Chondrocyte (in vitro differentiated cells): ENCODE data around the gene PLCH1. TPM values are rescaled to one million over a fixed set of nuclear protein-coding genes. Genes with fewer than 3 reads are reported as not detected.
A peak's percentile ranks its signal among the peaks of the same experiment; 100 is the strongest.

Experiments used
- DNase-seq: peaks from one replicate; pipeline ENCODE4 v3.0.0; 2021; ENCODE audit warnings: mixed read lengths, low spot score
- H3K27ac Mint-ChIP-seq: one replicate; pipeline ENCODE4 v1.8.0; 2021; ENCODE audit warnings: mild to moderate bottlenecking, moderate library complexity, mixed read lengths; ENCODE audit not compliant: unreplicated experiment
- H3K27me3 Mint-ChIP-seq: 2 replicates; pipeline ENCODE4 v1.8.0; 2021; ENCODE audit warnings: low read depth, mixed read lengths
- H3K36me3 Mint-ChIP-seq: 2 replicates; pipeline ENCODE4 v1.8.0; 2021; ENCODE audit warnings: low read depth, mixed read lengths
- H3K4me1 Mint-ChIP-seq: 2 replicates; pipeline ENCODE4 v1.8.0; 2021; ENCODE audit warnings: low read depth, mild to moderate bottlenecking, mixed read lengths
- H3K4me3 Mint-ChIP-seq: one replicate; pipeline ENCODE4 v1.8.0; 2021; ENCODE audit warnings: mild to moderate bottlenecking, moderate library complexity, mixed read lengths; ENCODE audit not compliant: unreplicated experiment
- H3K9me3 Mint-ChIP-seq: 2 replicates; pipeline ENCODE4 v1.8.0; 2021; ENCODE audit warnings: low read depth, mixed read lengths
- long read RNA-seq: library from polyadenylated mRNA; stranded (forward); transcript quantifications from one replicate; pipeline ENCODE4 v2.0.0, GENCODE V29; 2021
- total RNA-seq: library from RNA; stranded (reverse); gene quantifications from 3 replicates; pipeline ENCODE4 v1.2.1, GENCODE V29; 2021
- TF ChIP-seq, protein P1 (sequence below): fragments of 200-600 bp; sonication (generic); IDR thresholded peaks from 2 replicates; pipeline ENCODE4 v1.5.0; 2021; ENCODE audit warnings: antibody characterized with exemption, mild to moderate bottlenecking, moderate library complexity

PLCH1 gene, protein sequence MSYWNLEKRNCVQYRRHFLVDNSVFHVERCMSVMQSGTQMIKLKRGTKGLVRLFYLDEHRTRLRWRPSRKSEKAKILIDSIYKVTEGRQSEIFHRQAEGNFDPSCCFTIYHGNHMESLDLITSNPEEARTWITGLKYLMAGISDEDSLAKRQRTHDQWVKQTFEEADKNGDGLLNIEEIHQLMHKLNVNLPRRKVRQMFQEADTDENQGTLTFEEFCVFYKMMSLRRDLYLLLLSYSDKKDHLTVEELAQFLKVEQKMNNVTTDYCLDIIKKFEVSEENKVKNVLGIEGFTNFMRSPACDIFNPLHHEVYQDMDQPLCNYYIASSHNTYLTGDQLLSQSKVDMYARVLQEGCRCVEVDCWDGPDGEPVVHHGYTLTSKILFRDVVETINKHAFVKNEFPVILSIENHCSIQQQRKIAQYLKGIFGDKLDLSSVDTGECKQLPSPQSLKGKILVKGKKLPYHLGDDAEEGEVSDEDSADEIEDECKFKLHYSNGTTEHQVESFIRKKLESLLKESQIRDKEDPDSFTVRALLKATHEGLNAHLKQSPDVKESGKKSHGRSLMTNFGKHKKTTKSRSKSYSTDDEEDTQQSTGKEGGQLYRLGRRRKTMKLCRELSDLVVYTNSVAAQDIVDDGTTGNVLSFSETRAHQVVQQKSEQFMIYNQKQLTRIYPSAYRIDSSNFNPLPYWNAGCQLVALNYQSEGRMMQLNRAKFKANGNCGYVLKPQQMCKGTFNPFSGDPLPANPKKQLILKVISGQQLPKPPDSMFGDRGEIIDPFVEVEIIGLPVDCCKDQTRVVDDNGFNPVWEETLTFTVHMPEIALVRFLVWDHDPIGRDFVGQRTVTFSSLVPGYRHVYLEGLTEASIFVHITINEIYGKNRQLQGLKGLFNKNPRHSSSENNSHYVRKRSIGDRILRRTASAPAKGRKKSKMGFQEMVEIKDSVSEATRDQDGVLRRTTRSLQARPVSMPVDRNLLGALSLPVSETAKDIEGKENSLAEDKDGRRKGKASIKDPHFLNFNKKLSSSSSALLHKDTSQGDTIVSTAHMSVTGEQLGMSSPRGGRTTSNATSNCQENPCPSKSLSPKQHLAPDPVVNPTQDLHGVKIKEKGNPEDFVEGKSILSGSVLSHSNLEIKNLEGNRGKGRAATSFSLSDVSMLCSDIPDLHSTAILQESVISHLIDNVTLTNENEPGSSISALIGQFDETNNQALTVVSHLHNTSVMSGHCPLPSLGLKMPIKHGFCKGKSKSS (N-terminal part only)
- 0.07 to 0.17 TPM in 2 of 3 replicates, not detected in the other for total RNA-seq
- long read RNA-seq = 0 reads

DNA sequence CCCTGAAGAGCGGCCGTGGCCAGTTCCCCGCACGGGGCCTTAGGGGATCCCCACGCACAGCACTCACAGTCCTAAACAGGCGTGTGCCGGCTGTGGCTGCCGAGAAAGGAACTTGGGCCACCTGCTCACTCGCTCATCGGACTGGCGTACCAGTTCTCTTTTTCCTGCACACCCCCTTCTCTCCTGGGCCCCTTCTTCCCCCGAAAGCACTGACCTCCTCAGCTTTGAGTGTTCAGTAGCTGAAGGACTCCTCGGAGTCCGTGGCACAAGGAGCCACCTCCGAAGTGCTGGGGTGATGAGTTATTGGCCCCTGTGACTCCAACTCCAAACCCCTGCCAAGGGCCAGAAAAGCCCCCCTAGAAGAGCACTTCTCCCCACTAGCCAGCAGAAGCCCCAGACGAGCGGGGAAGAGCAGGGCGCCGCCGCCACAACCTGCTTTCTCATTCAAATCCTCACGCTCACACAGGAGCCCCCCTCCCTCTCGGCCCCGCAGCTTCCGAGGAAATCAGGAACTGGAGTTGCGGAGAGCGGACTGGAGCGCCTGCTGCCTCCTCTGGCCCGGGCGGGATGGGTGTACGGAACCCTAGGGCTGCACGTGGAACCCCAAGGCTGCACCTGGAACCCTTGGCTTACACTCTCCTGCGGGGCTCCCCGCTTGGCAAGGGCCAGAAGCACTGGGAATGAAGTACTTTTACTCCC lies at the start of gene PLCH1:
TSS of gene PLCH1 (minus strand) at position 446 of the 699 bp plus-strand sequence. CDS start 40,847 bp downstream, outside the sequence.
- Mint-ChIP-seq H3K9me3 (no peaks in the 10 kb centered on the region), H3K4me1 (peaks cover 28% of the 10 kb centered on the region), H3K4me3 (peak within 1 kb of the TSS; percentile 90), H3K36me3 (no peaks in the 10 kb centered on the region), H3K27me3 (peaks cover 33% of the 10 kb centered on the region), H3K27ac (no peak within 1 kb of the TSS)
- DNase-seq = no peak
- TF ChIP-seq, protein P1, sequence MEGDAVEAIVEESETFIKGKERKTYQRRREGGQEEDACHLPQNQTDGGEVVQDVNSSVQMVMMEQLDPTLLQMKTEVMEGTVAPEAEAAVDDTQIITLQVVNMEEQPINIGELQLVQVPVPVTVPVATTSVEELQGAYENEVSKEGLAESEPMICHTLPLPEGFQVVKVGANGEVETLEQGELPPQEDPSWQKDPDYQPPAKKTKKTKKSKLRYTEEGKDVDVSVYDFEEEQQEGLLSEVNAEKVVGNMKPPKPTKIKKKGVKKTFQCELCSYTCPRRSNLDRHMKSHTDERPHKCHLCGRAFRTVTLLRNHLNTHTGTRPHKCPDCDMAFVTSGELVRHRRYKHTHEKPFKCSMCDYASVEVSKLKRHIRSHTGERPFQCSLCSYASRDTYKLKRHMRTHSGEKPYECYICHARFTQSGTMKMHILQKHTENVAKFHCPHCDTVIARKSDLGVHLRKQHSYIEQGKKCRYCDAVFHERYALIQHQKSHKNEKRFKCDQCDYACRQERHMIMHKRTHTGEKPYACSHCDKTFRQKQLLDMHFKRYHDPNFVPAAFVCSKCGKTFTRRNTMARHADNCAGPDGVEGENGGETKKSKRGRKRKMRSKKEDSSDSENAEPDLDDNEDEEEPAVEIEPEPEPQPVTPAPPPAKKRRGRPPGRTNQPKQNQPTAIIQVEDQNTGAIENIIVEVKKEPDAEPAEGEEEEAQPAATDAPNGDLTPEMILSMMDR = no peak

DNA sequence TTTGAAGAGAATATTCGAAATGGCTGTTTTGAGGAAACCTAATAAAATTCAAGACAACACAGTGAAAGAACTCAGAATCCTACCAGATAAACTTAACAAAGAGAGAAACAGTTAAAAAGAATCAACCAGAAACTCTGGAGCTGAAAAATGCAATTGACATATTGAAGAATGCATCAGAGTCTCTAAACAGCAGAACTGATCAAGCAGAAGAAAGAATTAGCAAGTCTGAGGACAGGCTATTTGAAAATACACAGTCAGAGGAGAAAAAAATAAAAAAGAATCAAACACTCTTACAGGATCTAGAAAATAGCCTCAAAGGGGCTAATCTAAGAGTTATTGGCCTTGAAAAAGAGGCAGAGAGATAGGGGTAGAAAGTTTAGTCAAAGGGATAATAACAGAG lies 47.7 kb upstream of the PLCH1 start:
- no peak overlapping the region for H3K27ac Mint-ChIP-seq
- H3K4me3 Mint-ChIP-seq = no peak overlapping the region
- H3K36me3 Mint-ChIP-seq = peaks cover 16% of the 10 kb centered on the region
- peaks cover 17% of the 10 kb centered on the region for H3K9me3 Mint-ChIP-seq
- H3K27me3 Mint-ChIP-seq = no peaks in the 10 kb centered on the region
- TF ChIP-seq, protein P1 = no peak
- no peaks in the 10 kb centered on the region for H3K4me1 Mint-ChIP-seq
- DNase-seq = no peak

DNA sequence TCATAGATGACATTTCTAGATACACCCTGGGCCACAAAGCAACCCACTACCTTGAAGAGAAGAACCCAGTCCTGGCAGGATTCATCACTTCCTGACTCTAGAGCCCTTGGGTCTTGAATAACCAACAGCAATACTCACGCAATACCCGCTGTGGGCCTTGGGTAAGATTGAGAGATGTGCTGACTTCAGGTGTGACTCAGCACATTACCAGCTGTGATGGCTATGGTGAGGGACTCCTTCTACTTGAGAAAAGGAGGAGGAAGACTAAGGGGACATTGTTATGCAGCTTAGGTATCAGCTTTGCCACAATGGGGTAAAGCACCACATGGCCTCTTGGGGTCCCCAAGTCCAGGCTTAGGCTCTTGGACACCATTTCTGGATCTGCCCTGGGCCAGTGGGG lies 46.3 kb upstream of the PLCH1 start:
- peaks cover 12% of the 10 kb centered on the region for H3K36me3 Mint-ChIP-seq
- no peak for DNase-seq

DNA sequence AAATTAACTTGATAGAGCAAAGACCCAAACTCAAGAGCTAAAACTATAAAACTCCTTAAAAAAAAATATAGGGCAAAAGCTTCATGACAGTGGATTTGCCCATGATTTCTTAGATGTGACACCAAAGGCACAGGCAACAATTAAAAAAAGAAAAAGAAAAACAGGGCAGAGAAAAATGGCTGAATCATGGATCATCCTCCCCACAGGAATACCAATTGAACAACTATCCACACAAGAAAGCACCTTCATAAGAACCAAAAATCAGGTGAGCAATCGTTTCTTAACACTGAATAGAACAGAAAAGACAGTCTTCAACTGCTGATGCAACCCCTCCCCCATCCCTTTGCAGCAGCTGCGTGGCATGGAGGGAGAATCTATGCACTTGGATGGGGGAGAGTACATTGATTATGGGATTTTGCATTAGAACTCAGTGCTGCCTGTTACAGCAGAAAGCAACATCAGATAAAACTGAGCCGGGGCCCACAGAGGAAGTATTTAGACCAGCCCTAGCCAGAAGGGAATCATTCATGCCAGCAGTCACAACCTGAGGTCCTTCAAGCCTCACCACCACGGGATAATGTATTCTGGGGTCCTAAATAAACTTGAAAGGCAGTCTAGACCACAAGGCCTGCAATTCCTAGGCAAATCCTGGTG lies 45.5 kb upstream of the PLCH1 start:
- no peak for DNase-seq
- TF ChIP-seq, protein P1 = no peak
- Mint-ChIP-seq H3K27me3 (no peaks in the 10 kb centered on the region), H3K36me3 (peaks cover 8% of the 10 kb centered on the region), H3K9me3 (peaks cover 9% of the 10 kb centered on the region), H3K4me3 (no peak overlapping the region), H3K27ac (no peak overlapping the region), H3K4me1 (no peaks in the 10 kb centered on the region)

More for the DNA sequence above, 46.3 kb upstream of the PLCH1 start:
- Mint-ChIP-seq H3K27ac (no peak overlapping the region), H3K27me3 (no peaks in the 10 kb centered on the region), H3K9me3 (peaks cover 10% of the 10 kb centered on the region), H3K4me1 (no peaks in the 10 kb centered on the region), H3K4me3 (no peak overlapping the region)
- TF ChIP-seq, protein P1 = no peak
